ENCODE data around the gene KLC1.

DNA sequence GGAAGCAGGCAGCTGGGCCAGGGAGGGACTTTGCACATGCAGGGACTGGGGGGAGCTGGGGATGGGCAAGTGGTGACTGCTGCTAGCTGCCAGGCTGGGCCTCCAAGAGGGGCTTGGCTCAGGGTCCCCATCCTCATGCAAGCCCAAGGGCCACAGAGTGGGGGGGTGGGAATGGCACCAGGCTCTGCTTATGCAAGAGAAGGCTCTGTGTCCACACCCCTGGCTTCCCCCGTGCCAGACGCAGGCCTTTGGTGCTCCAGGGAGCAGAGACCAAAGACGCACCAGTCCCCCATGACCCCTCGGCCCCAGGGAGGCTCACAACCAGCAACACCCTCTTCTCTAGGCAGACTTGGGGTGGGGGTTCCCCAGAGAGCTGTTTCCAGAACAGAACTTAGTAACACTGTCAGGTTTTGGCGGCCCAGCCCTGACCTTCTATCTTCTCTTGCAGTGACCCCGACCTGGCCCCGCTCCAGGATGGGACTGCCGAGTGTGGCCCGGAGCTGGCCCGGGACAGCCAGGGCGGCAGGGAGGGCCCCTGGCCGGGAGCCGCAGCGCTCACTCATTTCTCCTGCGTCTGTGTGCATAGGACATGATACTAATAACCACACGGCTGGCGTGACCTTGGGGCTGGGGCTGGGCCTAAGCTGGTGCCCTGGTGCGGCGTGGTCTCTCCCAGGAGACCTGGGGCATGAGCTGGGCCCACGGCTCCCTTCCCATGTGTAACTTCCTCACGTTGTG lies 71.9 kb downstream of the KLC1 start:
- TF ChIP-seq, protein P1, sequence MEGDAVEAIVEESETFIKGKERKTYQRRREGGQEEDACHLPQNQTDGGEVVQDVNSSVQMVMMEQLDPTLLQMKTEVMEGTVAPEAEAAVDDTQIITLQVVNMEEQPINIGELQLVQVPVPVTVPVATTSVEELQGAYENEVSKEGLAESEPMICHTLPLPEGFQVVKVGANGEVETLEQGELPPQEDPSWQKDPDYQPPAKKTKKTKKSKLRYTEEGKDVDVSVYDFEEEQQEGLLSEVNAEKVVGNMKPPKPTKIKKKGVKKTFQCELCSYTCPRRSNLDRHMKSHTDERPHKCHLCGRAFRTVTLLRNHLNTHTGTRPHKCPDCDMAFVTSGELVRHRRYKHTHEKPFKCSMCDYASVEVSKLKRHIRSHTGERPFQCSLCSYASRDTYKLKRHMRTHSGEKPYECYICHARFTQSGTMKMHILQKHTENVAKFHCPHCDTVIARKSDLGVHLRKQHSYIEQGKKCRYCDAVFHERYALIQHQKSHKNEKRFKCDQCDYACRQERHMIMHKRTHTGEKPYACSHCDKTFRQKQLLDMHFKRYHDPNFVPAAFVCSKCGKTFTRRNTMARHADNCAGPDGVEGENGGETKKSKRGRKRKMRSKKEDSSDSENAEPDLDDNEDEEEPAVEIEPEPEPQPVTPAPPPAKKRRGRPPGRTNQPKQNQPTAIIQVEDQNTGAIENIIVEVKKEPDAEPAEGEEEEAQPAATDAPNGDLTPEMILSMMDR (IDR thresholded peaks at IDR 0.05 in 2 of 3, conservative IDR thresholded peaks at IDR 0.05 in 1 of 3; ENCODE audit: borderline replicate concordance in 1 of 3, insufficient read depth in 1 of 3, low read depth in 2 of 3, low read length in 2 of 3), result no peak
- no peak for TF ChIP-seq MAX (IDR thresholded peaks at IDR 0.05)
- TF ChIP-seq RAD21 (IDR thresholded peaks at IDR 0.05; ENCODE audit: low read depth), result no peak
- TF ChIP-seq POLR2A (IDR thresholded peaks at IDR 0.05; ENCODE audit: borderline replicate concordance, extremely low read depth, insufficient read depth, insufficient read length), result no peak

Data from HCT116 (cell line).